ENCODE data around the gene TMEM201. TPM values are rescaled to one million over a fixed set of nuclear protein-coding genes. Genes with fewer than 3 reads are reported as not detected.

TMEM201 gene
- total and polyA plus RNA-seq, 9 of the 15 experiments (the other 6 are each of a cell fraction or from before 2014, with no cell fraction given) = 0.42 to 51.3 (median 7.4) TPM

- TF ChIP-seq PKNOX1 (IDR thresholded peaks at IDR 0.05) = peak; percentile 92
- TF ChIP-seq ZNF431 (CRISPR knock-in tag; IDR thresholded peaks at IDR 0.05) = no peak
- peak; percentile 68 for TF ChIP-seq GABPA (tag; conservative IDR thresholded peaks at IDR 0.05; ENCODE audit: low read depth)
- TF ChIP-seq MEF2A (IDR thresholded peaks at IDR 0.05; ENCODE audit: control insufficient read depth, low read depth, low read length) = no peak
- TF ChIP-seq DPF2 (IDR thresholded peaks at IDR 0.05) = no peak
- no peak for TF ChIP-seq EGR1 (conservative IDR thresholded peaks at IDR 0.05)
- TF ChIP-seq ESRRA (IDR thresholded peaks at IDR 0.05; ENCODE audit: borderline replicate concordance, low read depth) = no peak
- no peak for TF ChIP-seq CREBBP (IDR thresholded peaks at IDR 0.05; ENCODE audit: low read depth, low read length)
- no peak for TF ChIP-seq SREBF2 (CRISPR knock-in tag; IDR thresholded peaks at IDR 0.05)
- no peak for TF ChIP-seq DLX4 (CRISPR knock-in tag; IDR thresholded peaks at IDR 0.05)
- no peak for TF ChIP-seq ZNF253 (CRISPR knock-in tag; conservative IDR thresholded peaks at IDR 0.05)
- peak; percentile 75; the same call in 1 of the 2 replicates for TF ChIP-seq RFX5 (IDR thresholded peaks at IDR 0.05; ENCODE audit: low read depth, low read length)
- TF ChIP-seq ZNF165 (CRISPR knock-in tag; IDR thresholded peaks at IDR 0.05; ENCODE audit: borderline replicate concordance) = no peak
- no peak for TF ChIP-seq ZFX (CRISPR knock-in tag; IDR thresholded peaks at IDR 0.05)
- TF ChIP-seq ID3 (CRISPR knock-in tag; IDR thresholded peaks at IDR 0.05) = no peak
- TF ChIP-seq ID3 (tag; IDR thresholded peaks at IDR 0.05) = no peak
- no peak for TF ChIP-seq ZNF280B (CRISPR knock-in tag; IDR thresholded peaks at IDR 0.05)
- TF ChIP-seq NKRF (IDR thresholded peaks at IDR 0.05; ENCODE audit: borderline replicate concordance) = 0 out of 2 replicates have a peak, but pooled peaks have one; percentile 40
Measured at GRCh38 chr1:9593492-9594465, 5.1 kb downstream of the TMEM201 start (continued).

All from K562 (cell line).